GM18505 (cell line): ENCODE data around the gene ZMAT3.
A peak's percentile ranks its signal among the peaks of the same experiment; 100 is the strongest.

Experiments
- ATAC-seq: cut with Tn5 transposase; IDR thresholded peaks from one replicate; pipeline ENCODE4 v1.9.1; 2021; ENCODE audit not compliant: unreplicated experiment
- POLR2A ChIP-seq: IDR thresholded peaks from 4 replicates; pipeline ENCODE4 v1.6.1; 2011; ENCODE audit warnings: borderline replicate concordance; ENCODE audit not compliant: insufficient read depth, insufficient read length; ENCODE audit errors: extremely low read depth

The ZMAT3 gene

GRCh38 chr3:179027326-179027900 lies 44.2 kb downstream of the ZMAT3 start:
- no peak for ATAC-seq
- TF ChIP-seq POLR2A = no peak

GRCh38 chr3:179026636-179027035 lies 45.0 kb downstream of the ZMAT3 start:
- no peak for TF ChIP-seq POLR2A
- ATAC-seq = no peak

GRCh38 chr3:179021119-179021903 lies 50.3 kb downstream of the ZMAT3 start:
- ATAC-seq = no peak
- no peak for TF ChIP-seq POLR2A

GRCh38 chr3:179020112-179020511 lies 51.5 kb downstream of the ZMAT3 start:
- TF ChIP-seq POLR2A = no peak

GRCh38 chr3:179018808-179019207 lies 52.8 kb downstream of the ZMAT3 start:
- no peak for ATAC-seq
- TF ChIP-seq POLR2A = no peak

More at GRCh38 chr3:179020112-179020511, 51.5 kb downstream of the ZMAT3 start:
- ATAC-seq = no peak

GRCh38 chr3:179016979-179017670 lies 54.5 kb downstream of the ZMAT3 start:
- ATAC-seq = peak; percentile 70
- TF ChIP-seq POLR2A = no peak

- no peak for TF ChIP-seq POLR2A
- peak; percentile 65 for ATAC-seq
Observed at GRCh38 chr3:179015551-179016020, 56.0 kb downstream of the ZMAT3 start.

- ATAC-seq = no peak
- TF ChIP-seq POLR2A = no peak
Observed at GRCh38 chr3:179005706-179006105, 65.9 kb downstream of the ZMAT3 start.

- no peak for TF ChIP-seq POLR2A
Observed at GRCh38 chr3:179005213-179005612, 66.4 kb downstream of the ZMAT3 start.

GRCh38 chr3:179000659-179001058 lies 71.0 kb downstream of the ZMAT3 start:
- no peak for TF ChIP-seq POLR2A
- no peak for ATAC-seq

More at GRCh38 chr3:179005213-179005612, 66.4 kb downstream of the ZMAT3 start:
- no peak for ATAC-seq

- TF ChIP-seq POLR2A = no peak
- ATAC-seq = peak; percentile 51
Observed at GRCh38 chr3:179000144-179000543, 71.5 kb downstream of the ZMAT3 start.

GRCh38 chr3:178996399-178996798 lies 75.2 kb downstream of the ZMAT3 start:
- no peak for ATAC-seq

GRCh38 chr3:178990293-178990692 lies 81.3 kb downstream of the ZMAT3 start:
- no peak for TF ChIP-seq POLR2A
- no peak for ATAC-seq

More at GRCh38 chr3:178996399-178996798, 75.2 kb downstream of the ZMAT3 start:
- no peak for TF ChIP-seq POLR2A
